Measurements from ENCODE around the gene EPB41L4B.

Gene EPB41L4B

DNA sequence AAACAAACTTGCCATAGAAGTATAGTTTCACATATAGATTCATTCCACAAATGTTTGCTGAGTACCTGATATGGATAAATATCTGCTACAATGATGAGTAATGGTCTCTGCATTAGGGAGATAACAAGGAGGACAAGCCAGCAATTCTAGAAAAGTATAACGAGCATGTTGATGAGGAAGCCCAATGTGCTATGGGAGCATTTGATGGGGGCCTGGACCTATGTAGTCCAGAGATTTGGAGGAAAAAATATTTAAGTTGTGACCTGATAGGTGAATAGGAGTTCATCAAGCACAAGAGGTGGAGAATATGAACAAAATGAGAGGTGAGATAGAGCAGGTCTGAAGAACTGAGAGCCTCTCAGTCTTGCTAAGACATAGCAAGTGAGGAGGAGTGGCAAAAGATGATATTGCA, 186.7 kb downstream of the EPB41L4B start:
- Histone ChIP-seq H3K9ac (ENCODE audit: low read depth, low read length, poor library complexity, severe bottlenecking) (no peak overlapping the region), H4K20me1 (ENCODE audit: insufficient read depth, low read length, poor library complexity, severe bottlenecking) (no peaks in the 10 kb centered on the region), H3K4me3 (ENCODE audit: low read length, poor library complexity, severe bottlenecking) (no peak overlapping the region), H3K9me3 (ENCODE audit: insufficient read depth, low read depth, low read length) (no peaks in the 10 kb centered on the region), H3K79me2 (ENCODE audit: insufficient read depth, low read length) (no peaks in the 10 kb centered on the region), H3K4me2 (ENCODE audit: low read depth, low read length, poor library complexity, severe bottlenecking) (no peak overlapping the region), H3K27me3 (ENCODE audit: insufficient read depth, low read length, poor library complexity, severe bottlenecking) (no peaks in the 10 kb centered on the region), H2AFZ (ENCODE audit: low read length) (no peak overlapping the region), H3K36me3 (ENCODE audit: insufficient read depth, low read length) (no peaks in the 10 kb centered on the region), H3K9me2 (replicated peaks; ENCODE audit: low read depth, low read length) (no peaks in the 10 kb centered on the region), H3F3A (ENCODE audit: low read depth) (no peaks in the 10 kb centered on the region), H3K4me1 (ENCODE audit: insufficient read depth, low read length, poor library complexity, severe bottlenecking) (no peaks in the 10 kb centered on the region)
- TF ChIP-seq, protein P1, sequence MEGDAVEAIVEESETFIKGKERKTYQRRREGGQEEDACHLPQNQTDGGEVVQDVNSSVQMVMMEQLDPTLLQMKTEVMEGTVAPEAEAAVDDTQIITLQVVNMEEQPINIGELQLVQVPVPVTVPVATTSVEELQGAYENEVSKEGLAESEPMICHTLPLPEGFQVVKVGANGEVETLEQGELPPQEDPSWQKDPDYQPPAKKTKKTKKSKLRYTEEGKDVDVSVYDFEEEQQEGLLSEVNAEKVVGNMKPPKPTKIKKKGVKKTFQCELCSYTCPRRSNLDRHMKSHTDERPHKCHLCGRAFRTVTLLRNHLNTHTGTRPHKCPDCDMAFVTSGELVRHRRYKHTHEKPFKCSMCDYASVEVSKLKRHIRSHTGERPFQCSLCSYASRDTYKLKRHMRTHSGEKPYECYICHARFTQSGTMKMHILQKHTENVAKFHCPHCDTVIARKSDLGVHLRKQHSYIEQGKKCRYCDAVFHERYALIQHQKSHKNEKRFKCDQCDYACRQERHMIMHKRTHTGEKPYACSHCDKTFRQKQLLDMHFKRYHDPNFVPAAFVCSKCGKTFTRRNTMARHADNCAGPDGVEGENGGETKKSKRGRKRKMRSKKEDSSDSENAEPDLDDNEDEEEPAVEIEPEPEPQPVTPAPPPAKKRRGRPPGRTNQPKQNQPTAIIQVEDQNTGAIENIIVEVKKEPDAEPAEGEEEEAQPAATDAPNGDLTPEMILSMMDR (conservative IDR thresholded peaks at IDR 0.05; ENCODE audit: low read length): no peak

DNA sequence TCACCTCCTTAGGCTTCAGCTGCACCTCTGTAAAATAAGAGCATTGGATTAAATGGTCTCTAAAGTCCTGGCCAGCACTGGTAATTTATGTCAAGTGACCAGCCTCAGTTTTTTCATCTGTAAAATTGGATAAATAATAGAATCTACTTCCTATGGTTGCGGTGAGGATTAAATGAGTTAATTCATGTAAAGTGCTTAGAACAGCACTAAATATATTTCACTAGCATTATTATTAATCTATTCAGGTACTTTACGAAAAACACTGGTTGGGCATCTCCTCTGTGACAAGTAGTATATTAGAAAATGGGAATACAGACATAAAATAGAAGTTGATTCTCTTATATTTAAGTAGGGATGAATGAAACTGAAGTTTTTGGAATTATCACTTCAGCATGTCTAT, 187.3 kb downstream of the EPB41L4B start:
- Histone ChIP-seq H3K4me2 (ENCODE audit: low read depth, low read length, poor library complexity, severe bottlenecking) (no peak overlapping the region), H3K9ac (ENCODE audit: low read depth, low read length, poor library complexity, severe bottlenecking) (no peak overlapping the region), H3K27me3 (ENCODE audit: insufficient read depth, low read length, poor library complexity, severe bottlenecking) (no peaks in the 10 kb centered on the region), H3K9me2 (replicated peaks; ENCODE audit: low read depth, low read length) (no peaks in the 10 kb centered on the region), H3K9me3 (ENCODE audit: insufficient read depth, low read depth, low read length) (no peaks in the 10 kb centered on the region), H2AFZ (ENCODE audit: low read length) (no peak overlapping the region), H3K36me3 (ENCODE audit: insufficient read depth, low read length) (no peaks in the 10 kb centered on the region), H3F3A (ENCODE audit: low read depth) (no peaks in the 10 kb centered on the region), H3K4me1 (ENCODE audit: insufficient read depth, low read length, poor library complexity, severe bottlenecking) (no peaks in the 10 kb centered on the region), H4K20me1 (ENCODE audit: insufficient read depth, low read length, poor library complexity, severe bottlenecking) (no peaks in the 10 kb centered on the region), H3K4me3 (ENCODE audit: low read length, poor library complexity, severe bottlenecking) (no peak overlapping the region), H3K79me2 (ENCODE audit: insufficient read depth, low read length) (no peaks in the 10 kb centered on the region)
- TF ChIP-seq, protein P1 (conservative IDR thresholded peaks at IDR 0.05; ENCODE audit: low read length): no peak
- TF ChIP-seq EZH2phosphoT487 (IDR thresholded peaks at IDR 0.05; ENCODE audit: borderline replicate concordance): no peak

DNA sequence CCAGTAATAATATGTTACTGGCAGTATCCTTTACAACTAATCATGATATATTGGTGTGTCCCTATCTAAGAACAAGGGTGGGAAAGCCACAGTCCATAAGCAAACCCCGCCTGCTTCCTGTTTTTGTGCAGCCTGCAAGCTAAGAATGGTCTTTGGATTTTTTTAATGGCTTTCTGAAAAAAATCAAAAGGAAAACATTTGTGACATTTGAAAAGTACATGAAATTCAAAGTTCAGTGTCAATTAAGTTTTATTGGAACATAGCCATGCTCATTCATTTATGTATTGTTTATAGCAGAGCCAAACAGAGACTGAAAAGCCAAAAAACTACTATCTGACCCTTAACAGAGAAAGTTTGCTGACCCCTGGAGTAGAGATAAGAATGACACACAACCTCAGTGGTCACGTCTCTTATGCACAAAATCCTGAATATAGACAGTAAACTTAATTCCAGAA, 188.3 kb downstream of the EPB41L4B start:
- no peaks in the 10 kb centered on the region for H3K4me1 ChIP-seq (ENCODE audit: insufficient read depth, low read length, poor library complexity, severe bottlenecking)
- TF ChIP-seq, protein P1 (conservative IDR thresholded peaks at IDR 0.05; ENCODE audit: low read length): no peak; the same call in 1 of the 2 replicates
- no peak for TF ChIP-seq EZH2phosphoT487 (IDR thresholded peaks at IDR 0.05; ENCODE audit: borderline replicate concordance)
- no peaks in the 10 kb centered on the region for H3F3A ChIP-seq (ENCODE audit: low read depth)
- H2AFZ ChIP-seq (ENCODE audit: low read length): no peak overlapping the region
- H3K9me2 ChIP-seq (replicated peaks; ENCODE audit: low read depth, low read length): no peaks in the 10 kb centered on the region
- H3K9ac ChIP-seq (ENCODE audit: low read depth, low read length, poor library complexity, severe bottlenecking): no peak overlapping the region
- no peaks in the 10 kb centered on the region for H4K20me1 ChIP-seq (ENCODE audit: insufficient read depth, low read length, poor library complexity, severe bottlenecking)
- no peak overlapping the region for H3K4me2 ChIP-seq (ENCODE audit: low read depth, low read length, poor library complexity, severe bottlenecking)
- H3K36me3 ChIP-seq (ENCODE audit: insufficient read depth, low read length): no peaks in the 10 kb centered on the region
- H3K79me2 ChIP-seq (ENCODE audit: insufficient read depth, low read length): no peaks in the 10 kb centered on the region
- no peaks in the 10 kb centered on the region for H3K27me3 ChIP-seq (ENCODE audit: insufficient read depth, low read length, poor library complexity, severe bottlenecking)
- no peaks in the 10 kb centered on the region for H3K9me3 ChIP-seq (ENCODE audit: insufficient read depth, low read depth, low read length)
- no peak overlapping the region for H3K4me3 ChIP-seq (ENCODE audit: low read length, poor library complexity, severe bottlenecking)
